Activated T-cell treated with anti-CD3 and anti-CD28 coated beads, Interleukin-2, amount 50 U/mL, for 24 hours (primary cell): Measurements from ENCODE around the gene CNTNAP2.

Experiments
- DNase-seq: peaks from one replicate; pipeline ENCODE4 v3.0.0-alpha.2; 2020
- H3K27ac Mint-ChIP-seq: 2 replicates; pipeline ENCODE4 v1.8.0; 2020; ENCODE audit warnings: mild to moderate bottlenecking, mixed read lengths
- H3K27me3 Mint-ChIP-seq: 2 replicates; pipeline ENCODE4 v1.8.0; 2020; ENCODE audit warnings: mixed read lengths
- H3K36me3 Mint-ChIP-seq: 2 replicates; pipeline ENCODE4 v1.8.0; 2020; ENCODE audit warnings: low read depth, mixed read lengths
- H3K4me1 Mint-ChIP-seq: 2 replicates; pipeline ENCODE4 v1.8.0; 2020; ENCODE audit warnings: low read depth, mixed read lengths
- H3K4me3 Mint-ChIP-seq: 2 replicates; pipeline ENCODE4 v1.8.0; 2020; ENCODE audit warnings: mild to moderate bottlenecking, moderate library complexity, mixed read lengths
- H3K9me3 Mint-ChIP-seq: 2 replicates; pipeline ENCODE4 v1.8.0; 2020; ENCODE audit warnings: mixed read lengths

CNTNAP2 gene

GRCh38 chr7:147474862-147475261 is 1358.3 kb downstream of the CNTNAP2 start:
- H3K27me3 Mint-ChIP-seq = no peaks in the 10 kb centered on the region
- no peaks in the 10 kb centered on the region for H3K4me1 Mint-ChIP-seq
- no peak for DNase-seq
- H3K4me3 Mint-ChIP-seq = no peak overlapping the region
- no peak overlapping the region for H3K27ac Mint-ChIP-seq
- no peaks in the 10 kb centered on the region for H3K36me3 Mint-ChIP-seq
- H3K9me3 Mint-ChIP-seq = peaks cover 6% of the 10 kb centered on the region

GRCh38 chr7:147477526-147477925 is 1360.9 kb downstream of the CNTNAP2 start:
- H3K27me3 Mint-ChIP-seq = no peaks in the 10 kb centered on the region
- H3K9me3 Mint-ChIP-seq = peaks cover 6% of the 10 kb centered on the region
- H3K36me3 Mint-ChIP-seq = no peaks in the 10 kb centered on the region
- DNase-seq = no peak
- H3K4me1 Mint-ChIP-seq = no peaks in the 10 kb centered on the region
- no peak overlapping the region for H3K27ac Mint-ChIP-seq
- H3K4me3 Mint-ChIP-seq = no peak overlapping the region

GRCh38 chr7:147478796-147479195 is 1362.2 kb downstream of the CNTNAP2 start:
- H3K27me3 Mint-ChIP-seq = no peaks in the 10 kb centered on the region
- H3K9me3 Mint-ChIP-seq = peaks cover 3% of the 10 kb centered on the region
- no peaks in the 10 kb centered on the region for H3K4me1 Mint-ChIP-seq
- H3K27ac Mint-ChIP-seq = no peak overlapping the region
- no peak overlapping the region for H3K4me3 Mint-ChIP-seq
- H3K36me3 Mint-ChIP-seq = no peaks in the 10 kb centered on the region
- DNase-seq = no peak

- Mint-ChIP-seq H3K36me3 (no peaks in the 10 kb centered on the region), H3K27me3 (no peaks in the 10 kb centered on the region), H3K27ac (no peak overlapping the region), H3K4me1 (no peaks in the 10 kb centered on the region), H3K9me3 (peaks cover 7% of the 10 kb centered on the region), H3K4me3 (no peak overlapping the region)
- no peak for DNase-seq
Observed at GRCh38 chr7:147483634-147484292, 1367.2 kb downstream of the CNTNAP2 start.

- DNase-seq = no peak
- H3K36me3 Mint-ChIP-seq = no peaks in the 10 kb centered on the region
- no peak overlapping the region for H3K4me3 Mint-ChIP-seq
- peaks cover 11% of the 10 kb centered on the region for H3K9me3 Mint-ChIP-seq
- no peaks in the 10 kb centered on the region for H3K4me1 Mint-ChIP-seq
- no peak overlapping the region for H3K27ac Mint-ChIP-seq
- H3K27me3 Mint-ChIP-seq = no peaks in the 10 kb centered on the region
Observed at GRCh38 chr7:147485660-147486210, 1369.1 kb downstream of the CNTNAP2 start.

- Mint-ChIP-seq H3K4me1 (no peaks in the 10 kb centered on the region), H3K27ac (no peak overlapping the region), H3K27me3 (no peaks in the 10 kb centered on the region), H3K36me3 (no peaks in the 10 kb centered on the region), H3K9me3 (peaks cover 12% of the 10 kb centered on the region), H3K4me3 (no peak overlapping the region)
- no peak for DNase-seq
Observed at GRCh38 chr7:147492606-147493005, 1376.0 kb downstream of the CNTNAP2 start.

GRCh38 chr7:147496209-147496608 is 1379.6 kb downstream of the CNTNAP2 start:
- Mint-ChIP-seq H3K4me1 (no peaks in the 10 kb centered on the region), H3K27me3 (no peaks in the 10 kb centered on the region), H3K36me3 (no peaks in the 10 kb centered on the region), H3K9me3 (peaks cover 7% of the 10 kb centered on the region), H3K4me3 (no peak overlapping the region), H3K27ac (no peak overlapping the region)
- DNase-seq = no peak

GRCh38 chr7:147497246-147497645 is 1380.6 kb downstream of the CNTNAP2 start:
- no peak overlapping the region for H3K27ac Mint-ChIP-seq
- H3K27me3 Mint-ChIP-seq = no peaks in the 10 kb centered on the region
- peaks cover 5% of the 10 kb centered on the region for H3K9me3 Mint-ChIP-seq
- H3K36me3 Mint-ChIP-seq = no peaks in the 10 kb centered on the region
- no peak for DNase-seq
- no peak overlapping the region for H3K4me3 Mint-ChIP-seq
- H3K4me1 Mint-ChIP-seq = no peaks in the 10 kb centered on the region

GRCh38 chr7:147498081-147498480 is 1381.5 kb downstream of the CNTNAP2 start:
- peaks cover 5% of the 10 kb centered on the region for H3K9me3 Mint-ChIP-seq
- H3K27ac Mint-ChIP-seq = no peak overlapping the region
- H3K27me3 Mint-ChIP-seq = no peaks in the 10 kb centered on the region
- no peaks in the 10 kb centered on the region for H3K36me3 Mint-ChIP-seq
- DNase-seq = no peak
- no peak overlapping the region for H3K4me3 Mint-ChIP-seq
- H3K4me1 Mint-ChIP-seq = no peaks in the 10 kb centered on the region

- Mint-ChIP-seq H3K27me3 (no peaks in the 10 kb centered on the region), H3K4me1 (no peaks in the 10 kb centered on the region), H3K36me3 (no peaks in the 10 kb centered on the region), H3K4me3 (no peak overlapping the region), H3K9me3 (peaks cover 4% of the 10 kb centered on the region), H3K27ac (no peak overlapping the region)
- no peak for DNase-seq
Observed at GRCh38 chr7:147509035-147509501, 1392.5 kb downstream of the CNTNAP2 start.

- Mint-ChIP-seq H3K36me3 (no peaks in the 10 kb centered on the region), H3K27me3 (no peaks in the 10 kb centered on the region), H3K4me1 (no peaks in the 10 kb centered on the region), H3K4me3 (no peak overlapping the region), H3K9me3 (peaks cover 5% of the 10 kb centered on the region), H3K27ac (no peak overlapping the region)
- DNase-seq = no peak
Observed at GRCh38 chr7:147509541-147510200, 1393.1 kb downstream of the CNTNAP2 start.

GRCh38 chr7:147510201-147510542 is 1393.6 kb downstream of the CNTNAP2 start:
- H3K27ac Mint-ChIP-seq = no peak overlapping the region
- H3K4me3 Mint-ChIP-seq = no peak overlapping the region
- H3K27me3 Mint-ChIP-seq = no peaks in the 10 kb centered on the region
- no peak for DNase-seq
- peaks cover 9% of the 10 kb centered on the region for H3K9me3 Mint-ChIP-seq
- H3K36me3 Mint-ChIP-seq = no peaks in the 10 kb centered on the region
- no peaks in the 10 kb centered on the region for H3K4me1 Mint-ChIP-seq

- Mint-ChIP-seq H3K4me3 (no peak overlapping the region), H3K9me3 (peaks cover 9% of the 10 kb centered on the region), H3K27me3 (no peaks in the 10 kb centered on the region), H3K36me3 (no peaks in the 10 kb centered on the region), H3K4me1 (no peaks in the 10 kb centered on the region), H3K27ac (no peak overlapping the region)
- no peak for DNase-seq
Observed at GRCh38 chr7:147510923-147511322, 1394.3 kb downstream of the CNTNAP2 start.

- H3K27ac Mint-ChIP-seq = no peak overlapping the region
Observed at GRCh38 chr7:147513451-147513850, 1396.8 kb downstream of the CNTNAP2 start.

GRCh38 chr7:147516391-147516790 is 1399.8 kb downstream of the CNTNAP2 start:
- no peak for DNase-seq
- Mint-ChIP-seq H3K9me3 (peaks cover 6% of the 10 kb centered on the region), H3K27me3 (no peaks in the 10 kb centered on the region), H3K4me1 (no peaks in the 10 kb centered on the region), H3K4me3 (no peak overlapping the region), H3K36me3 (no peaks in the 10 kb centered on the region), H3K27ac (no peak overlapping the region)

More at GRCh38 chr7:147513451-147513850, 1396.8 kb downstream of the CNTNAP2 start:
- Mint-ChIP-seq H3K4me1 (no peaks in the 10 kb centered on the region), H3K27me3 (no peaks in the 10 kb centered on the region), H3K36me3 (no peaks in the 10 kb centered on the region), H3K4me3 (no peak overlapping the region), H3K9me3 (peaks cover 4% of the 10 kb centered on the region)
- DNase-seq = no peak
